Measurements from ENCODE around the gene GPR141.

- TF ChIP-seq CTCF (IDR thresholded peaks at IDR 0.05) (no peak), POLR2A (IDR thresholded peaks at IDR 0.05) (no peak)
Measured at GRCh38 chr7:37771342-37771741, 87.8 kb downstream of the GPR141 start.
